AG10803 (cell line): ENCODE results near the gene KRT5.

Source experiments
- DNase-seq: peaks from one replicate; pipeline ENCODE4 v3.0.0; 2010; ENCODE audit warnings: low read depth
- H3K4me3 ChIP-seq: 2 replicates; pipeline ENCODE4 v1.5.1; 2011; ENCODE audit warnings: mild to moderate bottlenecking, low read length, control low read depth
- TF ChIP-seq, protein P1 (sequence below): conservative IDR thresholded peaks from 2 replicates; pipeline ENCODE4 v1.5.1; 2011; ENCODE audit warnings: mild to moderate bottlenecking, low read length, control low read depth, inconsistent platforms

The KRT5 gene

DNA sequence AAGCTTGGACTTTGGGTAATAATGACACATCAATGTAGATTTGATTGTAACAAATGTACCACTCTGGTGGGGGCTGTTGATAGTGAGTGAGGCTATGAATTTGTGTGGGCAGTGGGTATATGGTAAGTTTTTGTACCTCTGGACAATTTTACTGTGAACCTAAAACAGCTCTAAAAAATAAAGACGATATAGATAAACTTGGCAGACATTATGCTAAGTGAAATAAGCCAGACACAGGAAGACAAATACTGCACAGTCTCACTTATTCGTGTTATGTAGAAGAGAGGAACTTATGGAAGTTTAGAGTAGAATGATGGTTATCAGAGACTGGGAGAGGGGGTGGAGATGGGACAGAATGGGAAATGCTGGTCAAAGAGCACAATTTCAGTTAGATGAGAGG, 55.3 kb downstream of the KRT5 start:
- no peak overlapping the region for H3K4me3 ChIP-seq
- no peak for DNase-seq
- TF ChIP-seq, protein P1, sequence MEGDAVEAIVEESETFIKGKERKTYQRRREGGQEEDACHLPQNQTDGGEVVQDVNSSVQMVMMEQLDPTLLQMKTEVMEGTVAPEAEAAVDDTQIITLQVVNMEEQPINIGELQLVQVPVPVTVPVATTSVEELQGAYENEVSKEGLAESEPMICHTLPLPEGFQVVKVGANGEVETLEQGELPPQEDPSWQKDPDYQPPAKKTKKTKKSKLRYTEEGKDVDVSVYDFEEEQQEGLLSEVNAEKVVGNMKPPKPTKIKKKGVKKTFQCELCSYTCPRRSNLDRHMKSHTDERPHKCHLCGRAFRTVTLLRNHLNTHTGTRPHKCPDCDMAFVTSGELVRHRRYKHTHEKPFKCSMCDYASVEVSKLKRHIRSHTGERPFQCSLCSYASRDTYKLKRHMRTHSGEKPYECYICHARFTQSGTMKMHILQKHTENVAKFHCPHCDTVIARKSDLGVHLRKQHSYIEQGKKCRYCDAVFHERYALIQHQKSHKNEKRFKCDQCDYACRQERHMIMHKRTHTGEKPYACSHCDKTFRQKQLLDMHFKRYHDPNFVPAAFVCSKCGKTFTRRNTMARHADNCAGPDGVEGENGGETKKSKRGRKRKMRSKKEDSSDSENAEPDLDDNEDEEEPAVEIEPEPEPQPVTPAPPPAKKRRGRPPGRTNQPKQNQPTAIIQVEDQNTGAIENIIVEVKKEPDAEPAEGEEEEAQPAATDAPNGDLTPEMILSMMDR: no peak
